Measurements from ENCODE around the gene LRRFIP1. TPM values are rescaled to one million over a fixed set of nuclear protein-coding genes. Genes with fewer than 3 reads are reported as not detected.
"Not testable (repeated sequence)": the region's sequence is repeated elsewhere in the genome, so short reads cannot be mapped to it uniquely, and the experiment has no call there.

Gene LRRFIP1
- total RNA-seq, 1 donor from 2014 or later: 103 TPM

DNA sequence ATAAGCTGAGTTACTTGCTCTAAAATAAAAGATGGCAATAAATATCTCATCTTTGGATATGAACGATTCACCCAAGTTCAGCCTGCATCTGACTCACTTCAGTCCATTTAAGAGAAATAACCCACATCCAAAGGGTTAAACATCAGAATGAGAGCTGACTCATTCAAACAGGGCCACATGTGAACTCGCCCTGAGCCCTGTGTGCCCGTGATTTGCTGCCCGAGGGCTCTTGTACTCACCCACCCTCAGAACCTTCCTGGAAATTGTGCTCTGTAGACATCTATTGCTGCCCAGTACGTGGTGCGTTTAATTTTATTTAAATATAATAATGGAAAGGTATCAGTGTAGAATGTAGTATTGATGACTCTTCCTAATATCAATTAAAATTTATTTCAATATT lies 104.3 kb downstream of the LRRFIP1 start:
- ATAC-seq: peak; percentile 76

DNA sequence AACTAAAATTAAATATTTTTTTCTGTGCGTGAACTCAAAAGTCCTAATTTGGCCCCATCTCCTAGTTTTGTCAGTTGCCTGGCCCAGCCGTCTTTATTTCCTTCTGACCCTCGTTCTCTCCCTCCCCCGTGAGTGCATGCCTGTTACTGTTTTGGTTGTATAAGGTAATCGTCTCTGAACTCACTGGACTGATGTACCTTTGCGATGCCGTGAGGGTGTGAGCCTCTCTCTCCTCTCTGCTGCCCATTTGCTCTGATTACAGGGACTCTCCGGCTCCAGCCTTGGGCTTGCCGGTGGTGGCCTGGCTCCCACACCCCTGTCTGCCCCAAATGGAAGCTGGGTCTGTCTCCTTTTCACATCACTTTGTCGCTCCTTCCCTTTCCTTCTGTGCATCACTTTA lies 104.7 kb downstream of the LRRFIP1 start:
- ATAC-seq: no peak

DNA sequence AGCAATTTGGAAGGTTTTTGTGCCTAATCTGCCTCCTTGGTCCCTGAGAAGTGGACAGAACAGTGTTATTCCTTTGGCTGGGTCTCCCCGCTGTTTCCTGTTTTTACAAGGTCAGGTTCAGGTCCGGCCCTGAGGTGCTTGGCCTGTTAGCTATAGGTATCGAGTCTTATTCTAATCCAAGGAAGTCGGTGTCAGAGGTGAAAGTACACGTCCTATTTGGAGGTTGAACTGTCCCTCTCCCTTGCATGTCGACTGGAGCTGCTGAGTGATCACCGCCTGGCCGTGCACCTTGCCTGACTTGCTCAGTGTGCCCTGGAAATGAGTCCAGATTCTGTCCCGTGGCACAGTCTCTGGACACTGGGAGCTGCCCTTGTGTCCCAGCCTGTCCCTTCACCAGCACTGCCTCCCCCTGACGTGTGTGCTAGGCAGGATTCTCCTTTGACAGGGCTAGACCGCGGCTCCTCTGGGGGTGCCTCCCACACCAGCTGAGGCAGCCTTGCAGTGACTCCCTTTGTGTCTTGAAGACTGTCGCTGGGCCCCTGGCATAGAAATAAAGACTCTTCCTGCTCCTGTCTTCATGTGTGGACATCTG lies 105.5 kb downstream of the LRRFIP1 start:
- peak; percentile 41 for ATAC-seq

DNA sequence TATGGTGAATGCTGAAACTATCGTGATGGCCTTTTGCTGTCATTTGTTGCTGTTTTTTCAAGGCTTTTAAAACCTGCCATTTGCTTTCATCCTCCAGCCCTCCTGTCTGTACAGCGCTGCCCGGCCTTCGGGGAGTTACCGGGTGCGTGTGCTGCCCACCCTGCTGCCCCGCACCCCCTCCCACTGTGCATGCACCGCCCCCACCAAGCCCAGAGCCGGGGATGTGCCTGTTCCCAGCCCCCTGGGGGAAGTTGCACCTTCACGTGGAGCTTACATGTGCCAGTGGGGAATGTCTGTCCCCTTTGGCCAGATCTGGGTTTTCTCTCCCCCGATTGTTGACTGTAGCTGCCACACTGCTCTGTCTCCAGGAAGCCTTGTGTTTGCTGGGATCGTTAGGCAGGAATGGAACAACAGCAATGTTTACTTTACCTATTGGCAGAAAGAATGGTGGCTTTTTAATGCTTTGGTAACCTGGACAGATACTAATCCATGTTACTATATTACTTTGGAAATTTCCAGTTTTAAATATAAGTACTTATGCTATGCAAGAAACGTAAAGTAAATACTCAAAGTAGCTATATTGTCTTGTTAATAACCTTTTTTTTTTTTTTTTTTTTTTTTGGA lies 106.4 kb downstream of the LRRFIP1 start:
- no peak for ATAC-seq

DNA sequence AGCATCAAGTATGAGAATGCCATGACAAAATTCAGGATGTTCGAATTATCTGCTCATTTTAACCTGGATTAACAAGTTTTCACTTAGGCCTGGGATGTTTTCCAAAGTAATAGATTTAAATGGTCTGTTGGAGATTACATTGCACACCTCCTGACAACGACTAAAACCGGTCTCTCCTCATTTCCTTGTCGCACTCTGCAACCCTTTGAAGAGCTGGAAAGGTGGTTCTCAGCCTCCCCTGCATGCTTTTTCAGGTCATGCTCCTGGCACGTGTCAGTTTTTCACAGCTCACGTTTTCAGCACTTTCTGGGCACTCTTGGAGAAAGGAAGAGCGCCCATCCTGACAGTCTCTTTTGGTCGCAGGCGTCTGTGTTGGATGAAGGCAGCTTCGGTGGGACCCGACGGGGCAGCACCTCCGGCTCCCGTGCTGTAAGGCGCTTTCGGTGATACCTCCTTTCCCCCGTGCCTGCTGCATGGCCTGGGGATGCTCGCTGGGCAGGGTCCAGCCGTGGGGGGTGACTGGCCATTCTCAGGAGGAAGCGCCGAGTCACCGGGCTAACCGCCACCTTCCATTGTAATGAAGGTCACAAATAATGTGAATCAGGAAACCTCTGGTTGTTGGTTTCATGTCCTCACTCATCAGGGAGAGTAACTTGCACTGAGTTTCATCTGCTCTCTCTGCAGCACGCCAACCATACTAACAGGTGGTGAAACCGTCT lies 107.7 kb downstream of the LRRFIP1 start:
- peak; percentile 54 for ATAC-seq

DNA sequence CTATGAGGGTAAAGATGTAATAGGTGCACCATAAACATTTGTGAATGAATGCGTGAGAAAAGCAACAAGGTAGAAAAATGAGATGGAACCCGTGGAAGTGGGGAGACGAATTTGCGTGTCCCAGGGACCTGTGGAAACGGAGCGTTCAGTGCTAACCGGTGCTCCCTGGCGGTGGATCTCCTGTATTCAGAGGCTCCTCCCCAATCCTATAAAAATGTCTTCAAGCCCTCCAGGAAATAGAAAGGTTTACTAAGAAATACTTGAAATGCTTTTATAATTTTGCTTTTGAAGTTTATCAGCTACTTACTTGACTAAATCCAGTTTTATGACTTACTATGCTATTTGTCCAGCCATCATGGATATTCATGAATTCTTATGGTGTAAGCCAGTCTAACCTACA lies 108.4 kb downstream of the LRRFIP1 start:
- no peak for ATAC-seq

DNA sequence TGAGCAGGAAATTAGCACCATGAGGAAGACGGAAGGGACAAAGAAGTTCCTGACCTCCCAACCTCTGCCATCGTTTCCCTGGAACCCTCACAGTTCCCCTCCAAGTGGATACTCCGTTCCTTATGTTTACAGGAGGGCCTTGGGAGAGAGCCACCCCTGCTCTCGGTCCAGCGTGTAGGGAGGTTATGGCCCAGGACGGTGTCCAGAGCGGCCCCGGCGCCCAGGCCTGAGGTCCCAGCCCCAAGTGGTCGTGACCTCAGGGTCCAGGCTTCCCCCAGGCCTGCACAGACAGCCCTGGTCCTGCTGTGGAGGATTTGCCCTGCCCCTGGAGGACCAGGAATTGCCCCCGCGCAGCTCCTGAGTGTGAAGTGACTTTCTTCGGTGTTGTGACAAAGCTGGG lies 109.4 kb downstream of the LRRFIP1 start:
- no peak for ATAC-seq

DNA sequence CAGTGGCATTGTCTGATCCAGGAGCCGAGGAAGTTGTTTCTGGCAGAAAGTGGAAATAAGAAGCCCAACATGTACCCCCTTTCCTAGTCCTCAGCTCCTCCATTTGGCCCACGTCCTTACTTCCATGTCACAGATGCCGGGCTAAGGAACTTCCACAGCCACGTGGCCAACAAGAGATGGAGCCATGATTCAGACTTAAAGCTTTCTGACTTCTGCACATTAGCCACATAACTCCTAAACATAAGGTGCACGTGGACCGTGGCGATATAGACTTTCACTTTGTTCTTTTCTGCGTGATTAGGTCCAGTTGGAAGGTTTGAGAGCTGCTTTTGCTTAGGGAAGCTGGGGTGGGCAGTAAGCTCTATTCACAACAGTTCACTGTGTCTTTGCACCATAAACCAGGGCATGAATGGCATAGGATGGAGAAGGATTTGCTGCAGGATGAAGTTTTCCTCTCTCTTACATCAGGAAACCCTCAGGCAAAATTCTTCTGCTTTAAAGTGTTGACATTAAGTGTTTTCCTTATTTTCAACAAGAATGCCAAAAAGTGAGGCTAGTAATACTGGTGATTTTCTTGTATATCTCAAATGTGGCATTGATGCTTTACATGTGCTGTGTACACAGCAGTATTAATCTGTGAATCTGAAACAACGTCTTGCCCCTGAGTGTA lies 109.9 kb downstream of the LRRFIP1 start:
- ATAC-seq: no peak

DNA sequence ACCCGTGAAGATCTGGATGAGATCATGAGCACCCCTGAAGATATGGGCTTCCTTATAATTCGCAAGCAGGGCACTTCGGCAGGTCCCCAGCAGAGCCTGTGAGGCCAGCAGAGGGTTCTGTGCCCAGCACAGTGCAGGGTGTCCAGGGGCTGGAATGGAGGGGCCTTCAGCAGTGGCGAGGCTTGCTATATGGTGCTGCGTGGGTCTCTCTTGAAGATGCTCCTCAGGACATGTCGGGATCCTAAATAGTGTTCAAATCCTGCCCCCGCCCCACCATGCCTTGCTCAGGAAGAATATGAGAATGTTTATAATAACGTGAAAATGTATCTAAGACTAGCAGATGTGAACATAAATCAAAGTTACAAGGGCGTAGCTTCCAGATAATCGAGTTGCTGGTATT lies 110.9 kb downstream of the LRRFIP1 start:
- no peak for ATAC-seq

DNA sequence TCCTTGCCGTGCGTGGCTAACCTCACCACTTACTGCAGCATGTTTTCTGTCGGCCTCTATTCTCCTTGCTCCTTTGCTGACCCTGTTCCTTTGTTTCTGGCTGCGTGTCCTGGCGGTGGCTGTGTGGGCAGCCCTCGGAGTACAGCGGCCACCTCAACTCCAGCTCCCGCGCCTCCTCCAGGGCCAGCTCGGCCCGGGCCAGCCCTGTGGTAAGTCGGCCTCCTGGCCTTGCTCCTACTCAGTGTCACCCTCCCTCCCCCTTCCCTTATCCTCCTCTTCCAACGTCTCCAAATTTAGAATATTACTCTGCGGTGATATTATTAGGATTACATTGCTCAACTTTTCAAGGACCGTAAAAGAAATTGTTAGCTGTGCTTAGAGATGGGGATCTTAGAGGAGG lies 111.7 kb downstream of the LRRFIP1 start:
- ATAC-seq: no peak

DNA sequence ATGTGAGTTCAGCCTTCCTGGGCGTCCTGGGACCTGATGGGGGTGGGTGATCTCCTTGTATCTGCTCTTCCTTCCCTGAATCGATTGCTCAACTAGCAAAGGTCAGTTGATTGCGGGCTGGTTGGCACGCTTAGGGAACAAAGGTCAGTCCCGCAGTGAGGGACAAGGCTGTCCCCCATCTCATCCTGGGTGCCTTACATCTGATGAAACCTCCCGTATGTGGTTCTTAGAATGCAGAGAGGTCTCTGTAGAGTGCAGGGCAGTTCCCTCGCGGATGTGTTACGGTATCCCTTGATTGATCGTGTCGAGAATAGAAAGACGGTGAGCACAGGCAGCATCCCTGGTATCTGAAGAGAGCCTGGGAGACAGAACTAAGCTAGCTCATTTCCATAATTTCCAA lies 114.8 kb downstream of the LRRFIP1 start:
- ATAC-seq: no peak

DNA sequence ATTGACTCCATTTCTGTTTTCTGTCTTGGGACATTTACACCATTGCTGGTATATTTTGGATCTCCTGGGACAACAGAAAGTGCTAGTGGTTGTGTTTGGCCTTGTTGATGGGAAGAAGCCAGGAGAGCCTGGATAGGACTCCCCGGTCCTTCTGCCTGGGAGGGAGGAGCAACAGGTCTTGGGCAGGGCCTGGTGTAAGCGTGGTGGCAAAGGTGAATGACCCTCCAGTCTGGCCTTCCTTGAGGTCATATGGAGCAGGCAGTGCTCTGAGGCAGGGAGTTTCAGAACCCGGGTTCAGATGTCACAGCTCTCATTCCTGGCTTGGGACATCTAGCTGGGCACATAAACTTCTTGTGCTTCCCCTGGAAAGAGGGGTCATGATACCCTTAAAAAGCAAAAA lies 115.2 kb downstream of the LRRFIP1 start:
- ATAC-seq: no peak

DNA sequence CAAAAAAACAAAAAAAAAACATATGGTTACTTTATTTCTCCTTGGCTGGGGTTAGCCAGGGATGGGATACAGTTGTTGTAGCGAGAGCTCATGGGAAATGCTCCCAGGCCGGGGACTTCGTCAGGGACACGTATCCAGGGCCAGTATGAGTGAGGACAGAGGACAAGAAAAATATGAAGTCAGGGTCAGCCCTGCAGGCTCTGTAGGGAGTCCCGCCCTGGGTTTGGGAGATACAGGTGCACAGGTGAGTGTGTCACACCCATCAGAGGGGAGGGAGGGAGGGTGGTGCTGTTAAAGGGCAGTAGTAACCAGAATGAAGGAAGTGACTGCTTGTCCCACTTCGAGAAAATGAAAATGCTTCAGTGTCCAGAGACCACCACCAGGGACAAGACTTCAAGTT lies 115.6 kb downstream of the LRRFIP1 start:
- ATAC-seq: peak; percentile 43

DNA sequence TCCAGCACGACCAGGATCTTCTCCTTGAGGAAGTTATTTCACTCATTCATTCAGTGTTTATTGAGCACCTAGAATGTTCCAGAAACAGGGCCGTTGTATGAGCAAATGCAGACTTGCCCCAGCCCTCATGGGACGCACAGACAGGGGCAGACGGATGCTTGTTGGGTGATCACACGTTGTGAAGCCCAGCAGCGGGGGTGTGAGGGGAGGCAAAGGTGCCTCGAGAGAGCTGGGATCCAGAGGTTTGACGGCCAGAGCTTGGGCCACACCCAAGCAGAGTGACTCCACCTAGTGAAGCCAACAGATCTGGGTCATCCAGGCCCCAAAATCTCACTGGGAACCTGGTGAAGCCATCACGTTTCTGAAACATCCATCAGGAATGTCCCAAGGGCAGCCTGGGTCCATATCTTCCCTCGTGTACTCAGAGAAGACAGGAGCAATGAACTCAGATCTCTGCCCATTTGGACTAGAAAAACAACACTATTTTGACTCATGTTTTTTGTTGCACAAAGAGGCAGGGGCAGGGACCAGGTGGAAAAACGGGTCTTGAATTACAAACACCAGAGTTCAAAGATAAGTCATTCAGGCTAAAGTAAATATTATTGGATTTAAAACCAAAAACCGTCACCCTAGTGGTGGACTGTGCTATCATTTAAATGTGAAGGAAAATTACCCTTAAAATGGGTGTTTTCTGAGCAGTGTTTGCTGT lies 116.3 kb downstream of the LRRFIP1 start:
- peak; percentile 74 for ATAC-seq

DNA sequence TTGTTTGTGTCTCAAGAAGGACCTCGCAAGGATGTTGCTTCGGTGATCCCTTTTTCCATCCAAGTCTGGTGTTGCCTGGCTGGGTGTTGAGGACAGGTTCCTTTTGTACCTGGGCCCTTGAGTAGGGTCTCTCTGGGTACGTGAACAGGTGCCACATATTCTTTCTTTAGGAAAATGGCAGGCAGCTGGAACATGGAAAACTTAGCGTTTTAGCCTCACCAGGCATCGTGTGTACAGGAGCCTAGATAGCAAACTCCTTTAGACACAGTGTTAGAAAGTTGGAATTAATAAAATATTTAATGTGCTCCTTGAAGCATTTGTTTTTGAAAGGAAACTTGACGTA lies 116.9 kb downstream of the LRRFIP1 start:
- no peak for ATAC-seq

DNA sequence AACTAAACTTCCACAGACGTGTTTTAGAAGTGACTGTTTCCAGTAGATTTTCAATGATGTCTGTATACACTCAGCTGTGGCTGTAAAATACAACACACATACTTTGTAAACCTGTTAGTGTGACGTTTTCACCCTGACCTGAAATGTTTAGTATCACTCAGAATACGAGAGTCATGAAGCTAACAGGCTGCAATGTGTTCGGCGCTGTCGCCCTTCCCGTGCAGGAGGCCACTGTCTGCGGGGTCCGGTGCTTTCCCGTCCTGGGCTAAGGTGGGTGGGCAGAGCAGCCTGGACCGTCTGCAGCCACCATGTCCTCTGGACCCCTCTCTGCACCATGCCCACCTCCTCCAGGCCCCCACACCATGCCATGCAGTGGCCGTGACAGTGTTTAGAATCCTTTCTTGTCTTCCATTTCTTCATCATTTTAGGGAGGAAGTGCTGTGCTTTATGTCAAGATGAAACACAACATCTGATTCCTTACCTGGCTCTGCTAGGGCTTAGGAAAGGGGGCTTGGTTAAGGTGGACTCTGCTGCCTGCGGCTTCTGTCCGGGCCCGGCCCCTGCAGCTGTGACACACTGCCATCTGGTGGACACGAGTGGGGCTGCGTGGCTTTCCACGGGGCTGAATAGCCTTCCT lies 117.3 kb downstream of the LRRFIP1 start:
- peak; percentile 80 for ATAC-seq

DNA sequence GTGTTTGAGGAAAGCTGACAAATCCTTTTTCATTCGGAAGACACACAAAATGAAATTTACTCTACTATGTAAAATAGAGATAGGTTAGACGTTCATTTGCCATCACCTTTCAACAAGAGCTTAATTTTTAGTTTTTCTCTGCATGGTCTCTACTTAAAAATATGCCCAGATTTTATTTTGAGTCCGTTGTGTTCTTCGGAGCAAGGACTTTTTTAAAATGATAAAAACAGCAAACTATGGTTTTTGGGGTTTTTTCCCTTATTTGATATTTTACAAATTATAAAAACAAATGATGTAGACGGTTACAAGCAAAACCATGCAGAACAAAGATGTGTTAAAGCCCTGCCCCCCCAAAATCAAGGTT lies 117.8 kb downstream of the LRRFIP1 start:
- no peak for ATAC-seq

DNA sequence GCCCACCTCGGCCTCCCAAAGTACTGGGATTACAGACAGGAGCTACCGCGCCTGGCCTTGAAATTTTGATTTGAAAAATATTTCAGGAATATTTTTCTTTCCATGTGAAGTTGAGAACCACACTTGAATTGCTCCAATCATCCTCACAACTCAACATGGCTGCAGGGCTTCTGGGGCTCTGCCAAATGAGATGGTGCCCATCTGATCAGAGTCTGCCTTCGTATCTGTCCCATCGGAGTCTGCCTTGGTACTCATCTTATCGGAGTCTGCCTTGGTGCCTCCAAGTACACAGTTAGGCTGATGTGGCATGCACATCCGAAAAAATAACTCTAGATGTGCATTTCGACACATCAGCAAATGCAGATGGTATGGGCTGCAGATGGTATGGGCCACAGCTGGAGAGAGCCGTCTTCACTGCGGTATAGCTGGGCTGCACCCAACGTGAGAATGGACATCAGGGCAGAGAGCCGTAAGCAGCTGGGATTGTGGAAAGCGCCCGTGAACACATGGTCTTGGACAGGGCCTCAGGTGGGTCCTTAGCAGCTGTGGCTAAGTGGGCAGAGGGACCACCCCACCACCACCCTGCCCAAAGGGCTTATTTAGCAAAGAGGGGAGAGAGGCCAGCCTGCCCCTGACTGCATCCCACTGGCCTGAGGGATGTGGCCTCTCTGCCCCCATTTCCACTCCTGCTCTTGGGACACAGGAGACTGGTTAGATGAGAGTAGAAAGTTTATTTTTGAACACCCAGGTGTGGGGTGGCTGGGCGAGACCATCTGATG lies 119.1 kb downstream of the LRRFIP1 start:
- no peak for ATAC-seq

DNA sequence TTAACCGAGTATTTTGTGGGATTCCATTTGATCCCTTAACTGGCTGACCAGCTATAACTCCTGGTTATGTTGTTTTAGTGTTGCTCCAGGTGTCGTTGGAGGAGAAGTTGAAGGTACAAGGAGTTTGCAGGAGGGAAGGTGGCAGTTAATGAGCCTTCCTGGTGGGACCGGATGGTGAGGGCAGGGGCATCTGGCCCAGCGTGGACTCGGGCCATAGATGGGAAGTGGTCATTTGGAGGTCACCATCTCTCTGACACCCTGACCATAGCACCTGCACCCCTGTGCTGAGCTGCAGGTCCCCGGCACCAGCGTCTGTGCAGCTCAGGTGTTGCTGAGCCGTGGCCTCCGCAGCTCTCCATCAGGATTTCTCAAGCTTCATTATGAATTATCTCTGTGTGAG lies 119.8 kb downstream of the LRRFIP1 start:
- ATAC-seq: no peak

DNA sequence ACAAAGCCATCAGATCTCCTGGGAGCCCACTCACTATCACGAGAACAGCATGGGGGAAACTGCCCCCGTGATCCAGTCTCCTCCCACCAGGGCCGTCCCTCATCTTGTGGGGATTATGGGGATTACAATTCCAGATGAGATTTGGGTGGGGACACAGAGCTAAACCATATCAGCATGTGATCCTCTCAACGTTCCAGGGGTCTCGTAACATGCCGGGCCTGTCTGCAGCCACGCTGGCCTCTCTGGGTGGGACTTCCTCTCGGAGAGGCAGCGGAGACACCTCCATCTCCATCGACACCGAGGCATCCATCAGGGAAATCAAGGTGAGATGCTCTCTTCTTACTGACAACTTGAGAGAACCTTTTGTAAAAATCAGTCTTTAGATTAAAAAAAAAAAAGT lies 121.6 kb downstream of the LRRFIP1 start:
- ATAC-seq: no peak

DNA sequence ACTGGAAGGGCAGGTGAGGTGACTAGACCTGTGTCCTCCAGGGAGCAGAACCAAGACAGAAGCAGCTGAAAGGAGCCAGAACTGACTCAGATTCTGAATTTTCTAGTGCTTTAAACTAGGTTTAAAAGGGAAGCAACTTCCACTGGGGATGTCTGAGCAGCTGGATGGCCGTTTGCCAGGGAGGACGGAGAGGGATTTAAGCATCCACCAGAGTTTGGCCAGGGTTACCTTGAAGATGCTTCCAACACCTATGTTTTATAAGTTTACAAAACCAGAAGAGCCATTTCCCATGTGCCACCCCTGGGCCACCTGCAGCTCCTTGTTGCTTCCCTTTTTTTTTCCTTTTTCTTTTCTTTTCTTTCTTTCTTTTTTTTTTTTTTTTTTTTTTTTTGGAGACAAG lies 122.6 kb downstream of the LRRFIP1 start:
- ATAC-seq: no peak

DNA sequence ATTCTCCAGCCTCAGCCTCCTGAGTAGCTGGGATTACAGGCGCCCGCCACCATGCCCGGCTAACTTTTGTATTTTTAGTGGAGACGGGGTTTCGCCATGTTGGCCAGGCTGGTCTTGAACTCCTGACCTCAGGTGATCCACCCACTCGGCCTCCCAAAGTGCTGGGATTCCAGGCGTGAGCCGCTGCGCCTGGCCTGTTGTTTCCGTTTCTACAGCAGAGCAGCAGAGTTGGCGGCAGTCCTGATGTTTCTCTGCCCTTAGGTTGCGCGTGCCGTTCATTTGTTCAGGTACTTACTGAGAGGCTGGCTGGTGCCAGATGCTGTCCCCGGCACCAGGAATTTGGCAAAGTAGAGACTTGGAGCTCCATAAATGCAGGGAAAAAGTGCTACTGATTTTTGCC lies 123.1 kb downstream of the LRRFIP1 start:
- ATAC-seq: not testable (repeated sequence)

Data from esophagus mucosa (tissue), 1 donor.